Lung (tissue), 12 donors: ENCODE data around the gene SLC45A1. TPM values are rescaled to one million over a fixed set of nuclear protein-coding genes. Genes with fewer than 3 reads are reported as not detected.

ENCODE experiments used
- ATAC-seq: fragments of 200-7000 bp; cut with Tn5 transposase; one replicate; pipeline ENCODE4 v1.9.1; 2020; ENCODE audit warnings: moderate number of reproducible peaks; ENCODE audit not compliant: insufficient read depth, low FRiP score
- DNase-seq, 3 donors: peaks; one replicate each; pipeline ENCODE4 v3.0.0-alpha.2; 2013 to 2017
- H3K27ac ChIP-seq, 2 donors: one replicate each; pipeline ENCODE4 v1.5.1; 2013; ENCODE audit warnings: mild to moderate bottlenecking in 2 of 2, moderate library complexity in 2 of 2, control low read depth in 1 of 2, inconsistent platforms in 1 of 2, low read depth in 1 of 2, low read length in 1 of 2
- H3K27me3 ChIP-seq, 3 donors: one replicate each; pipeline ENCODE4 v1.5.1; 2013; ENCODE audit warnings: low read length in 2 of 3; ENCODE audit not compliant: control insufficient read depth in 3 of 3, insufficient read depth in 3 of 3
- H3K36me3 ChIP-seq, 4 donors: one replicate each; pipeline ENCODE4 v1.5.1; 2013; ENCODE audit warnings: low read length in 4 of 4, mild to moderate bottlenecking in 1 of 4, moderate library complexity in 1 of 4; ENCODE audit not compliant: control insufficient read depth in 4 of 4, insufficient read depth in 4 of 4
- H3K4me1 ChIP-seq, 5 donors: one replicate each; pipeline ENCODE4 v1.5.1; 2013; ENCODE audit warnings: low read length in 5 of 5, mild to moderate bottlenecking in 2 of 5, moderate library complexity in 1 of 5; ENCODE audit not compliant: control insufficient read depth in 5 of 5, insufficient read depth in 5 of 5
- H3K4me3 ChIP-seq: one replicate; pipeline ENCODE4 v1.5.1; 2013; ENCODE audit warnings: mild to moderate bottlenecking, control low read depth, moderate library complexity
- H3K9ac ChIP-seq, 2 donors: one replicate each; pipeline ENCODE4 v1.5.1; 2013; ENCODE audit warnings: low read length in 2 of 2, control low read depth in 1 of 2; ENCODE audit not compliant: insufficient read depth in 1 of 2
- H3K9me3 ChIP-seq, 4 donors: one replicate each; pipeline ENCODE4 v1.5.1; 2013; ENCODE audit warnings: low read length in 3 of 4, mild to moderate bottlenecking in 1 of 4, moderate library complexity in 1 of 4; ENCODE audit not compliant: control insufficient read depth in 4 of 4, insufficient read depth in 3 of 4
- WGBS, 2 donors: extraction: QIAGEN DNeasy Blood & Tissue Kit; methylation state at CpG; one replicate each; pipeline ENCODE4 v1.1.7; 2013; 5-methylcytosine and 5-hydroxymethylcytosine counted together
- polyA plus RNA-seq, 2 donors: library from polyadenylated mRNA; stranded (reverse); fragments of 200-250 nt; gene quantifications; one replicate each; pipeline ENCODE4 v1.2.1, GENCODE V29; 2013
- total RNA-seq, 2 donors: library from RNA; depleted of rRNA in 1 of 2; stranded (reverse); fragments of >200 nt in 1 of 2; gene quantifications; one replicate each; pipeline ENCODE4 v1.2.1, GENCODE V29; 2014 to 2021
- TF ChIP-seq, protein P1 (sequence below): IDR thresholded peaks from 2 replicates; pipeline ENCODE4 v1.5.1; 2012; ENCODE audit warnings: mild to moderate bottlenecking; ENCODE audit errors: control extremely low read depth, extremely low read depth
- donor health status: control.
- donor health status: control.
- donor health status: Bipolar disorder and iron deficiency.
- donor health status: healthy.
- donor health status: DM: yes; HTN: yes; CAD: no.

The SLC45A1 gene
- total and polyA plus RNA-seq, 4 donors: 0.74 to 1.6 (median 1.1) TPM

DNA sequence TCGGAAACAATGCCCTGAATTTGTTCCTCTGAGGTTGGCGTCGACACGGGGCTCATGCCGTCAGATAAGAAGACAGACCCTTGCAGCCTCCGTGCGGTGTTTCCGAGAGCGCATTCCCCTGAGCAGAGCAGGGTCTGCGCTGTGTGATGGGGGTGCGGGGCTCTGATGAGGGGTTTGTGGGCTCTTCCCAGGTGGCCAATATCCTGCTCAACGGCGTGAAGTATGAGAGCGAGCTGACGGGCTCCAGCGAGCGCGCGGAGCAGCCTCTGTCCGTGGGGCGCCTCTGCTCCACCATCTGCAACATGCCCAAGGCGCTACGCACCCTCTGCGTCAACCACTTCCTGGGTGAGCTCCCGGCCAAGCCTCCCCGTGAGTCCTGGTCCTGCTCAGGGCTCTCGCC is 17.3 kb downstream of the SLC45A1 start:
- WGBS, 2 donors: 94% methylated on average over 27 of the region's 27 CpGs
- H3K9ac ChIP-seq: no peak overlapping the region
- DNase-seq (no peak), ATAC-seq (no peak)
- no peaks in the 10 kb centered on the region for H3K9me3 ChIP-seq
- no peaks in the 10 kb centered on the region for H3K36me3 ChIP-seq
- H3K4me1 ChIP-seq: no peaks in the 10 kb centered on the region
- TF ChIP-seq, protein P1, sequence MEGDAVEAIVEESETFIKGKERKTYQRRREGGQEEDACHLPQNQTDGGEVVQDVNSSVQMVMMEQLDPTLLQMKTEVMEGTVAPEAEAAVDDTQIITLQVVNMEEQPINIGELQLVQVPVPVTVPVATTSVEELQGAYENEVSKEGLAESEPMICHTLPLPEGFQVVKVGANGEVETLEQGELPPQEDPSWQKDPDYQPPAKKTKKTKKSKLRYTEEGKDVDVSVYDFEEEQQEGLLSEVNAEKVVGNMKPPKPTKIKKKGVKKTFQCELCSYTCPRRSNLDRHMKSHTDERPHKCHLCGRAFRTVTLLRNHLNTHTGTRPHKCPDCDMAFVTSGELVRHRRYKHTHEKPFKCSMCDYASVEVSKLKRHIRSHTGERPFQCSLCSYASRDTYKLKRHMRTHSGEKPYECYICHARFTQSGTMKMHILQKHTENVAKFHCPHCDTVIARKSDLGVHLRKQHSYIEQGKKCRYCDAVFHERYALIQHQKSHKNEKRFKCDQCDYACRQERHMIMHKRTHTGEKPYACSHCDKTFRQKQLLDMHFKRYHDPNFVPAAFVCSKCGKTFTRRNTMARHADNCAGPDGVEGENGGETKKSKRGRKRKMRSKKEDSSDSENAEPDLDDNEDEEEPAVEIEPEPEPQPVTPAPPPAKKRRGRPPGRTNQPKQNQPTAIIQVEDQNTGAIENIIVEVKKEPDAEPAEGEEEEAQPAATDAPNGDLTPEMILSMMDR: no peak
- H3K4me3 ChIP-seq: no peak overlapping the region
- H3K27me3 ChIP-seq: no peaks in the 10 kb centered on the region
- no peak overlapping the region for H3K27ac ChIP-seq

- DNase-seq: no peak
- ATAC-seq: no peak
Measured at GRCh38 chr1:8337776-8338525, 20.0 kb downstream of the SLC45A1 start.

GRCh38 chr1:8338526-8339202 is 20.8 kb downstream of the SLC45A1 start:
- H3K9me3 ChIP-seq: no peaks in the 10 kb centered on the region
- DNase-seq (no peak), ATAC-seq (no peak)
- no peak overlapping the region for H3K27ac ChIP-seq
- H3K36me3 ChIP-seq: no peaks in the 10 kb centered on the region
- 96% methylated on average over 26 of the region's 26 CpGs for WGBS, 2 donors
- no peaks in the 10 kb centered on the region for H3K27me3 ChIP-seq
- TF ChIP-seq, protein P1: no peak
- no peak overlapping the region for H3K9ac ChIP-seq
- H3K4me3 ChIP-seq: no peak overlapping the region
- H3K4me1 ChIP-seq: peaks cover 0 to 9% (median 4%) of the 10 kb centered on the region in 5 donors

More at GRCh38 chr1:8337776-8338525, 20.0 kb downstream of the SLC45A1 start:
- no peaks in the 10 kb centered on the region for H3K9me3 ChIP-seq
- H3K4me1 ChIP-seq: peaks cover 0 to 2% (median 1%) of the 10 kb centered on the region in 5 donors
- WGBS, 2 donors: 96% methylated on average over 25 of the region's 25 CpGs
- TF ChIP-seq, protein P1: no peak
- H3K27ac ChIP-seq: no peak overlapping the region
- no peaks in the 10 kb centered on the region for H3K27me3 ChIP-seq
- H3K4me3 ChIP-seq: no peak overlapping the region
- H3K36me3 ChIP-seq: no peaks in the 10 kb centered on the region
- no peak overlapping the region for H3K9ac ChIP-seq
